HepG2 (cell line): ENCODE measurements around the gene FASTKD2. TPM values are rescaled to one million over a fixed set of nuclear protein-coding genes. Genes with fewer than 3 reads are reported as not detected.

Source experiments
- ATF7-NPFF ChIP-seq: sonication (generic); formaldehyde crosslinking; IDR thresholded peaks from 2 replicates; pipeline ENCODE4 v1.8.1; 2023; ENCODE audit warnings: mild to moderate bottlenecking, low read depth, missing genetic modification reagents, moderate library complexity
- BATF2 ChIP-seq: sonication (generic); formaldehyde crosslinking; IDR thresholded peaks from 2 replicates; pipeline ENCODE4 v1.8.0; 2022; ENCODE audit warnings: mild to moderate bottlenecking, missing genetic modification reagents, moderate library complexity
- CCDC6 ChIP-seq: sonication (generic); formaldehyde crosslinking; IDR thresholded peaks from 2 replicates; pipeline ENCODE4 v1.8.1; 2022; ENCODE audit warnings: mild to moderate bottlenecking, missing genetic modification reagents, moderate library complexity
- GLI4 ChIP-seq: sonication (generic); formaldehyde crosslinking; IDR thresholded peaks from 2 replicates; pipeline ENCODE4 v1.5.1; 2020; ENCODE audit warnings: missing genetic modification reagents, mild to moderate bottlenecking, moderate library complexity, borderline replicate concordance
- HMGA1 ChIP-seq: sonication (generic); formaldehyde crosslinking; conservative IDR thresholded peaks from 2 replicates; pipeline ENCODE4 v1.4.0; 2020; ENCODE audit warnings: missing genetic modification reagents
- HOXA5 ChIP-seq: sonication (generic); formaldehyde crosslinking; IDR thresholded peaks from 2 replicates; pipeline ENCODE4 v1.4.0; 2020; ENCODE audit warnings: missing genetic modification reagents
- JDP2 ChIP-seq: sonication (generic); formaldehyde crosslinking; IDR thresholded peaks from 2 replicates; pipeline ENCODE4 v1.8.1; 2022; ENCODE audit warnings: missing genetic modification reagents, borderline replicate concordance
- MEF2D ChIP-seq: sonication (generic); formaldehyde crosslinking; IDR thresholded peaks from 2 replicates; pipeline ENCODE4 v1.5.1; 2020; ENCODE audit warnings: mild to moderate bottlenecking, missing genetic modification reagents
- MEIS1 ChIP-seq: sonication (generic); formaldehyde crosslinking; IDR thresholded peaks from 2 replicates; pipeline ENCODE4 v1.9.0; 2021; ENCODE audit warnings: mild to moderate bottlenecking, missing genetic modification reagents, moderate library complexity, borderline replicate concordance
- MYNN ChIP-seq: sonication (generic); formaldehyde crosslinking; IDR thresholded peaks from 2 replicates; pipeline ENCODE4 v1.4.0; 2020; ENCODE audit warnings: mild to moderate bottlenecking, low read depth, missing genetic modification reagents
- NFYB ChIP-seq: sonication (generic); formaldehyde crosslinking; IDR thresholded peaks from 2 replicates; pipeline ENCODE4 v1.4.0; 2020; ENCODE audit warnings: missing genetic modification reagents
- NR1H2 ChIP-seq: sonication (generic); formaldehyde crosslinking; IDR thresholded peaks from 2 replicates; pipeline ENCODE4 v1.8.1; 2022; ENCODE audit warnings: low read depth, missing genetic modification reagents, borderline replicate concordance
- NR2C2 ChIP-seq: sonication (generic); formaldehyde crosslinking; IDR thresholded peaks from 2 replicates; pipeline ENCODE4 v1.4.0; 2020; ENCODE audit warnings: missing genetic modification reagents, mild to moderate bottlenecking, moderate library complexity, borderline replicate concordance
- ONECUT2 ChIP-seq: sonication (generic); formaldehyde crosslinking; IDR thresholded peaks from 2 replicates; pipeline ENCODE4 v1.4.0; 2020; ENCODE audit warnings: missing genetic modification reagents
- SALL2 ChIP-seq: sonication (generic); formaldehyde crosslinking; IDR thresholded peaks from 2 replicates; pipeline ENCODE4 v1.8.1; 2023; ENCODE audit warnings: mild to moderate bottlenecking, missing genetic modification reagents, inconsistent platforms
- SP4 ChIP-seq: sonication (generic); formaldehyde crosslinking; IDR thresholded peaks from 2 replicates; pipeline ENCODE4 v1.8.1; 2023; ENCODE audit warnings: mild to moderate bottlenecking, missing genetic modification reagents
- THYN1 ChIP-seq: sonication (generic); formaldehyde crosslinking; IDR thresholded peaks from 2 replicates; pipeline ENCODE4 v1.8.1; 2023; ENCODE audit warnings: low read depth, mild to moderate bottlenecking, moderate library complexity, missing genetic modification reagents, borderline replicate concordance
- TRAFD1 ChIP-seq: sonication (generic); formaldehyde crosslinking; IDR thresholded peaks from 2 replicates; pipeline ENCODE4 v1.5.1; 2020; ENCODE audit warnings: missing genetic modification reagents, mild to moderate bottlenecking, borderline replicate concordance
- WIZ ChIP-seq: sonication (generic); formaldehyde crosslinking; IDR thresholded peaks from 2 replicates; pipeline ENCODE4 v1.5.1; 2020; ENCODE audit warnings: mild to moderate bottlenecking, missing genetic modification reagents
- YEATS2 ChIP-seq: sonication (generic); formaldehyde crosslinking; IDR thresholded peaks from 2 replicates; pipeline ENCODE4 v1.4.0; 2020; ENCODE audit warnings: missing genetic modification reagents, borderline replicate concordance
- ZFP1 ChIP-seq: IDR thresholded peaks from 2 replicates; pipeline ENCODE4 v1.6.1; 2016
- ZMYM2 ChIP-seq: sonication (generic); formaldehyde crosslinking; IDR thresholded peaks from 2 replicates; pipeline ENCODE4 v1.8.0; 2022; ENCODE audit warnings: mild to moderate bottlenecking, missing genetic modification reagents
- ZNF251 ChIP-seq: sonication (generic); formaldehyde crosslinking; IDR thresholded peaks from 2 replicates; pipeline ENCODE4 v1.9.0; 2021; ENCODE audit warnings: mild to moderate bottlenecking, missing genetic modification reagents
- ZNF563 ChIP-seq: sonication (generic); formaldehyde crosslinking; IDR thresholded peaks from 2 replicates; pipeline ENCODE4 v1.8.0; 2022; ENCODE audit warnings: mild to moderate bottlenecking, moderate library complexity, missing genetic modification reagents
- ZNF567 ChIP-seq: sonication (generic); formaldehyde crosslinking; IDR thresholded peaks from 2 replicates; pipeline ENCODE4 v1.8.1; 2023; ENCODE audit warnings: mild to moderate bottlenecking, missing genetic modification reagents, borderline replicate concordance
- ZNF570 ChIP-seq: sonication (generic); formaldehyde crosslinking; IDR thresholded peaks from 2 replicates; pipeline ENCODE4 v1.4.0; 2020; ENCODE audit warnings: mild to moderate bottlenecking, missing genetic modification reagents, borderline replicate concordance
- polyA plus RNA-seq, 8 experiments: library from polyadenylated mRNA; depleted of rRNA in 3 of 8; stranded (reverse) in 7 of 8; unstranded in 1 of 8; fragments of >200 nt; fragmentation: Illumina TruSeq in 4 of 8; extraction: Trizol in 4 of 8; gene quantifications; 2 replicates each; pipeline versions ENCODE4 v1.2.1 to v1.2.3, GENCODE V29; 2011 to 2016; ENCODE audit warnings: low read depth in 4 of 8, missing spikeins in 1 of 8, mixed read lengths in 1 of 8; ENCODE audit not compliant: insufficient read depth in 1 of 8
- total RNA-seq, 5 experiments: library from RNA; depleted of rRNA; stranded (reverse); fragments of >200 nt; fragmentation: Illumina TruSeq; extraction: Trizol; gene quantifications; 2 replicates each; pipeline ENCODE4 v1.2.3, GENCODE V29; 2016; ENCODE audit warnings: low read depth in 1 of 5

Gene FASTKD2
- total and polyA plus RNA-seq, 2 of the 13 experiments (the other 11 are each of a cell fraction or from before 2014, with no cell fraction given): 41.1 to 77.8 TPM

GRCh38 chr2:206765242-206766056, at the start of gene FASTKD2, which contains the start of gene MDH1B (continued):
- no peak for TF ChIP-seq ZNF251
- TF ChIP-seq SP4: no peak
- TF ChIP-seq ZFP1 (CRISPR knock-in tag): peak; percentile 87
- peak; percentile 70; the same call in 1 of the 2 replicates for TF ChIP-seq MEF2D (CRISPR knock-in tag)
- TF ChIP-seq JDP2 (CRISPR knock-in tag): no peak
- no peak; the same call in 1 of the 2 replicates for TF ChIP-seq ATF7-NPFF (CRISPR knock-in tag)
- TF ChIP-seq HOXA5 (CRISPR knock-in tag): peak; percentile 65; the same call in 1 of the 2 replicates
- peak; percentile 36; the same call in 1 of the 2 replicates for TF ChIP-seq GLI4 (CRISPR knock-in tag)
- TF ChIP-seq SALL2 (CRISPR knock-in tag): peak; percentile 91
- TF ChIP-seq THYN1 (CRISPR knock-in tag): no peak
- TF ChIP-seq MEIS1 (CRISPR knock-in tag): 0 out of 2 replicates have a peak, but pooled peaks have one; percentile 63
- TF ChIP-seq WIZ (CRISPR knock-in tag): peak; percentile 51; the same call in 1 of the 2 replicates
- TF ChIP-seq CCDC6: no peak
- no peak for TF ChIP-seq ONECUT2 (CRISPR knock-in tag)
- peak; percentile 90 for TF ChIP-seq NR2C2 (CRISPR knock-in tag)
- peak; percentile 25; the same call in 1 of the 2 replicates for TF ChIP-seq ZNF567 (CRISPR knock-in tag)
- TF ChIP-seq YEATS2 (CRISPR knock-in tag): peak; percentile 99
- TF ChIP-seq ZNF563 (CRISPR knock-in tag): no peak
- no peak for TF ChIP-seq ZNF570
- TF ChIP-seq BATF2 (CRISPR knock-in tag): no peak
- no peak for TF ChIP-seq NR1H2 (CRISPR knock-in tag)
- peak; percentile 64; the same call in 1 of the 2 replicates for TF ChIP-seq TRAFD1 (CRISPR knock-in tag)
- no peak; the same call in 1 of the 2 replicates for TF ChIP-seq ZMYM2 (CRISPR knock-in tag)
- TF ChIP-seq MYNN (CRISPR knock-in tag): no peak
- no peak for TF ChIP-seq HMGA1
- no peak; the same call in 1 of the 2 replicates for TF ChIP-seq NFYB (CRISPR knock-in tag)
